ENCODE measurements around the gene RAMP3.

DNA sequence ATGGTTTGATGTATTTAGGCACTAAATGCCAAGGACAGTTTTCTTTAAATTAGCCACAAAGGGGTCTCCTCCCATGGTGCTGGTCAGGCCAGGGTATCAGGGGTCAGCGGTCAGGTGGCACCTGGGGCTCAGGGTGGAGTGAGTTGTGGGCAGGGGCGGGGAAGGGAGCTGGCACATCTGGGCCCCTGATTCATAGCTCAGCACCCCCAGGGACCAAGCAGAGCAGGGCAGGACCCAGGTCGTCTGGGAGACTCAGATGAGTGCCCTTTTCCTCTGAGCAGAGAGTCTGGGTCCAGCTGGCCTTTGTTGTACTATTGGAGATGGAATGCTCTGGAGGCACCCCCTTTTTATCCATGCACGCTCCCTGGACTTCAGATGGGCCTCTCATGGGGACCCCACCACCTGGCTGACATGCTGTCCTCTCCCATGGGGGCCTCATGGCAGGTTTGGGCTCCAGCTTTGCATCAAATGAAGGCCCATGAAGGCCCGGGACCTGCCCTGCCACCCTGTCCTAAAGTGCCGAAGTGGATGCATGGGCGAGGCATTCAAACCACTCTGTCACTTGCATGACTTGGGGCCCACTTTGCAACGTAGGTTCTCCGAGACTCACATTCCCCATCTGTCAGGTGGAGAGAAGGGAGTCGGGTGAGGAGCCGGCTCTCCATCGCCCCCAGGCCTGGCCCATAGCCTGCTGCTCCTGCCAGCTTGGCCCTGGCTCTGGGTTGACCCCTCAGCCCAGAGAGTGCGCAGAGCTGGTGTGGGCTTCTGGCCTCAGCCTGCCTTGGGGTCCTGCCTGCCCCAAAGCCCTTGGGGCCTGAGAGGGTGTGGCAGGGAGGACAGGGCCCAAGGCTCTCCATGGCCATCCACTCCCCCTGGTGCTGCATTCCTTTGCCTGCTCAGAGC, 66.4 kb downstream of the RAMP3 start:
- TF ChIP-seq, protein P1, sequence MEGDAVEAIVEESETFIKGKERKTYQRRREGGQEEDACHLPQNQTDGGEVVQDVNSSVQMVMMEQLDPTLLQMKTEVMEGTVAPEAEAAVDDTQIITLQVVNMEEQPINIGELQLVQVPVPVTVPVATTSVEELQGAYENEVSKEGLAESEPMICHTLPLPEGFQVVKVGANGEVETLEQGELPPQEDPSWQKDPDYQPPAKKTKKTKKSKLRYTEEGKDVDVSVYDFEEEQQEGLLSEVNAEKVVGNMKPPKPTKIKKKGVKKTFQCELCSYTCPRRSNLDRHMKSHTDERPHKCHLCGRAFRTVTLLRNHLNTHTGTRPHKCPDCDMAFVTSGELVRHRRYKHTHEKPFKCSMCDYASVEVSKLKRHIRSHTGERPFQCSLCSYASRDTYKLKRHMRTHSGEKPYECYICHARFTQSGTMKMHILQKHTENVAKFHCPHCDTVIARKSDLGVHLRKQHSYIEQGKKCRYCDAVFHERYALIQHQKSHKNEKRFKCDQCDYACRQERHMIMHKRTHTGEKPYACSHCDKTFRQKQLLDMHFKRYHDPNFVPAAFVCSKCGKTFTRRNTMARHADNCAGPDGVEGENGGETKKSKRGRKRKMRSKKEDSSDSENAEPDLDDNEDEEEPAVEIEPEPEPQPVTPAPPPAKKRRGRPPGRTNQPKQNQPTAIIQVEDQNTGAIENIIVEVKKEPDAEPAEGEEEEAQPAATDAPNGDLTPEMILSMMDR (IDR thresholded peaks at IDR 0.05): no peak
- TF ChIP-seq POLR2A (IDR thresholded peaks at IDR 0.05): no peak

Measured in suprapubic skin (tissue), 3 donors.